ENCODE measurements around the gene COMMD6.
A peak's percentile ranks its signal among the peaks of the same experiment; 100 is the strongest.
"Not testable (repeated sequence)": the region's sequence is repeated elsewhere in the genome, so short reads cannot be mapped to it uniquely, and the experiment has no call there.

COMMD6 gene

GRCh38 chr13:75537401-75538365 lies at the start of gene COMMD6:
Gene COMMD6, minus strand, starts transcription at chr13:75537841. Its CDS starts 36 bp downstream, at chr13:75537805.
- peak; percentile 44 for DNase-seq (ENCODE audit: low read depth)

DNA sequence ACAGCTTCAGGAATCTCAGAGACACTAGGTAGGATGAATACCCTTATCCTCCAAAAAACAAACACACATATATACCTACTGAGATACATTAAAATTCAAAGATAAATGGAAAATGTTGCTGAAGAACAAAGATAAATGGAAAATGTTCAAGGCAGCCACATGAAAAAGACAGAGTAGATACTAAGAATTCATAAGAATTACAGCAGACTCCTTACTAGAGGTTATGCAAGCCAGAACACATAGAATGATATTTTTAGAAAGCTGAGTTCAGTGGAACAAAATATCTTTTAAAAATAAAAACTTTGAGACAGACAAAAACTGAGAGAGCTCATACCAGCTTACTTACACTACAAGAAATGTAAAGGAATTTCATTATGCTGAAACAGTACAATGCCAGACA lies 47.5 kb upstream of the COMMD6 start:
- no peak for DNase-seq (ENCODE audit: low read depth)

DNA sequence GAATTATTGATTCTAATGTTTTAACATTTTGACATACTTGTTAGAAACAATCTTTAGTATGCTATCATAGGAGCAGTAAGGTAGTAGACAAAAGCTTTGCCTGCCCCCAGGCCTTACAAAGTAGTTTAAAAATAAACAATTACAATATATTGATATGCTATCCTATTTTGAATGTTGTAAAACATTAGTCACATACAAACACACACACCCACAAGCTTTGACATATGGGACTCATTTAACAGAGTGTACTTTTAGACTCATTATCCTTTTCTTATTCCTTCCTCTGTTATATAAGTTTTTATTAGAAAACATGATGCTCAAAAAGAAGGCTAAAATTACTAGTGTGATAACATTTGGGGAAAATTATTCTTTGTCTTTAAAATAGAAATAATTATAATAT lies 45.5 kb upstream of the COMMD6 start:
- no peak for DNase-seq (ENCODE audit: low read depth)

- DNase-seq (ENCODE audit: low read depth), result no peak
Measured at GRCh38 chr13:75581874-75582640, 44.4 kb upstream of the COMMD6 start.

GRCh38 chr13:75579529-75579928 lies 41.9 kb upstream of the COMMD6 start:
- DNase-seq (ENCODE audit: low read depth), result no peak

GRCh38 chr13:75569576-75569975 lies 31.9 kb upstream of the COMMD6 start:
- no peak for DNase-seq (ENCODE audit: low read depth)

GRCh38 chr13:75566658-75567057 lies 29.0 kb upstream of the COMMD6 start:
- no peak for DNase-seq (ENCODE audit: low read depth)

GRCh38 chr13:75558145-75558840 lies 20.7 kb upstream of the COMMD6 start:
- DNase-seq (ENCODE audit: low read depth), result no peak

GRCh38 chr13:75556961-75557360 lies 19.3 kb upstream of the COMMD6 start:
- DNase-seq (ENCODE audit: low read depth), result no peak

DNA sequence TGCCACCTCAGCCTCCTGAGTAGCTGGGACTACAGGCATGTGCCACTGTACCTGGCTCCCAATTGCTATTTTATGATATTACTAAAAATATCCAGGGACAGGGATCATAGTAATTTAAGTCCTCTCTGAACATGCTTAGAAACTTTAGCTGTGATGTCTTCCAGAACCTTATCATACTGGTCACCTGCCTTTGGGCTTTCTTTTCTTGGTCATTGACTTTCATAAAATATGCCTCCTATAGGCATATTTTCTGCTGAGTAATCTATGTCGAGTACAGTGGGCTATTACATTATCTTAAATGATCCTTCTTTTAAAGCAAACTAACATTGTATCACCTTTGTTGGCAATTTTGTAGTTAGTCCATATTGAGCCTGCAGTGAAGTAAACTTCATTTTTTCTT lies 18.2 kb upstream of the COMMD6 start:
- no peak for DNase-seq (ENCODE audit: low read depth)

GRCh38 chr13:75554981-75555380 lies 17.3 kb upstream of the COMMD6 start:
- DNase-seq (ENCODE audit: low read depth), result no peak

DNA sequence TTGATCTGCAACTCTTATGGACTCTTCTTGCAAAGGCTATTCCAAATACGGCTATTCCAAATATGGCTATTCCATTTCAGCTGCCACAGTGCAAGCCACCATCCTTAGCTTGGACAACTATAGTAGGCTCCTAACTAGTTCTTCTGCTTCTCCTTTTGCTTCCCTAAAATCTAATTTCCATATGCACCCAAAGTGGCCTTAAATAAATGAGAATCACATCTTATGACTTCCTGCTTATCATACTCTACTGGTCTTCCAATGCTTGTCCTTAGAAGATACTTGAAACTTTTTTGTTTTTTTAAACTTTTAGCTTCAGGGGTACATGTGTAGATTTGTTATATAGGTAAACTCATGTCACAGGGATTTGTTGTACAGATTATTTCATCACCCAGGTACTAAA lies 16.8 kb upstream of the COMMD6 start:
- no peak for DNase-seq (ENCODE audit: low read depth)

GRCh38 chr13:75550159-75550567 lies 12.5 kb upstream of the COMMD6 start:
- no peak for DNase-seq (ENCODE audit: low read depth)

- DNase-seq (ENCODE audit: low read depth), result peak; percentile 95
Measured at GRCh38 chr13:75549262-75550158, 11.9 kb upstream of the COMMD6 start, which contains the start of gene UCHL3. Gene UCHL3, plus strand, starts transcription at chr13:75549791. Its CDS starts 30 bp downstream, at chr13:75549821.

GRCh38 chr13:75547917-75548316 lies 10.3 kb upstream of the COMMD6 start:
- no peak for DNase-seq (ENCODE audit: low read depth)

GRCh38 chr13:75545386-75545785 lies 7.7 kb upstream of the COMMD6 start:
- DNase-seq (ENCODE audit: low read depth), result not testable (repeated sequence)

DNA sequence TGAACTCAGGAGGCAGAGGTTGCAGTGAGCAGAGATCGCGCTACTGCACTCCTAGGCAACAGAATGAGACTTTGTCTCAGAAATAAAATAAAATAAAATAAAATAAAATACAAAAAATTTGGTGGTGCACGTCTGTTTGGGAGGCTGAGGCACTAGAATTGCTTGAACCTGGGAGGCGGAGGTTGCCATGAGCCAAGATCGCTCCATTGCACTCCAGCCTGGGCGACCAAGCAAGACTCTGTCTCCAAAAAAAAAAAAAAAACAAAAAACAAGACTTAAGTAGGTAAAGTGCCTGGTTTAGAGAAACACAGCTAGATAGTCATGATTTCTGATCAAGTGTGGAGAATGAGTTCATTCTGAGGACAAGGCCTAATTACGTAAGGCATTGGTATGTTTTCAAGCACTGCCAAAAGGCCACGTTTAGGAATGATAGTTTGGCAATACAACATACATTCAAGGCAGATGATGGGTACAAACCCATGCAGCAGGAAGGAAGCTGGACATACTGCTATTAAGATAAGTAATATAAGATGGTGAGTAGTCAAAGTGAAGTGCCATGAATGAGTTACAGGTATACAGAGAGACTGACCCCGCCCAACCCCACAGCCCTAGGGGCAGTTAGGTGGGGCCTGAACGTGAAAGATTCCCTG lies 7.2 kb upstream of the COMMD6 start:
- no peak for DNase-seq (ENCODE audit: low read depth)

DNA sequence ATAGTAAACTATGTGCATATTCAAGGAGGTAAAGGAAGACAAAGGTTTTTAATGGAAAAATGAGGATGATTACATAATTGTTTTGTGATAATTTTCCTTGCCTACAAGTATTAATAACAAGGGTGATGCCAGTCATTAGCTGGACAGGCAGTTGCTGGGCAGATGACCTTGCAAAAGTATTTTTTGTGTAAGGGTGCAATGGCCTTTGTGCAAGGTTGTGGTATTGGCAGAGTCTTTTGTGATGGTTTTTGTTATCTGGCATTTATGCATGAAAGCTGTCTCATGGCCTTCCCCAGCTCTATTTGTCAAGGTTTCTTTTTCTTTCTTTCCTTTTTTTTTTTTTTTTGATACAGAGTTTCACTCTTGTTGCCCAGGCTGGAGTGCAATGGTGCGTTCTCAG lies 4.3 kb upstream of the COMMD6 start:
- no peak for DNase-seq (ENCODE audit: low read depth)

GRCh38 chr13:75541287-75541686 lies 3.6 kb upstream of the COMMD6 start:
- DNase-seq (ENCODE audit: low read depth), result no peak

- no peak for DNase-seq (ENCODE audit: low read depth)
Measured at GRCh38 chr13:75533861-75534260, 3.8 kb downstream of the COMMD6 start.

- no peak for DNase-seq (ENCODE audit: low read depth)
Measured at GRCh38 chr13:75530549-75530961, 7.1 kb downstream of the COMMD6 start.

Measured in stimulated activated CD8-positive, alpha-beta memory T cell treated with anti-CD3 and anti-CD28 coated beads, Interleukin-15, amount 100 ng/mL, for 1 hour (primary cell).